Renal cortical epithelial cell (primary cell): ENCODE data around the gene KRTAP1-1. TPM values are rescaled to one million over a fixed set of nuclear protein-coding genes. Genes with fewer than 3 reads are reported as not detected.
"Not testable (repeated sequence)": the region's sequence is repeated elsewhere in the genome, so short reads cannot be mapped to it uniquely, and the experiment has no call there.

ENCODE experiments used
- DNase-seq: peaks from one replicate; pipeline ENCODE4 v3.0.0-alpha.2; 2011; ENCODE audit warnings: low read depth
- total RNA-seq: library from RNA; depleted of rRNA; stranded (reverse); fragments of >200 nt; gene quantifications from 2 replicates; pipeline ENCODE4 v1.2.3, GENCODE V29; 2014

KRTAP1-1 gene, protein sequence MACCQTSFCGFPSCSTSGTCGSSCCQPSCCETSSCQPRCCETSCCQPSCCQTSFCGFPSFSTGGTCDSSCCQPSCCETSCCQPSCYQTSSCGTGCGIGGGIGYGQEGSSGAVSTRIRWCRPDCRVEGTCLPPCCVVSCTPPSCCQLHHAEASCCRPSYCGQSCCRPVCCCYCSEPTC
- total RNA-seq, result 0.25 and 0.35 TPM in 2 replicates

DNA sequence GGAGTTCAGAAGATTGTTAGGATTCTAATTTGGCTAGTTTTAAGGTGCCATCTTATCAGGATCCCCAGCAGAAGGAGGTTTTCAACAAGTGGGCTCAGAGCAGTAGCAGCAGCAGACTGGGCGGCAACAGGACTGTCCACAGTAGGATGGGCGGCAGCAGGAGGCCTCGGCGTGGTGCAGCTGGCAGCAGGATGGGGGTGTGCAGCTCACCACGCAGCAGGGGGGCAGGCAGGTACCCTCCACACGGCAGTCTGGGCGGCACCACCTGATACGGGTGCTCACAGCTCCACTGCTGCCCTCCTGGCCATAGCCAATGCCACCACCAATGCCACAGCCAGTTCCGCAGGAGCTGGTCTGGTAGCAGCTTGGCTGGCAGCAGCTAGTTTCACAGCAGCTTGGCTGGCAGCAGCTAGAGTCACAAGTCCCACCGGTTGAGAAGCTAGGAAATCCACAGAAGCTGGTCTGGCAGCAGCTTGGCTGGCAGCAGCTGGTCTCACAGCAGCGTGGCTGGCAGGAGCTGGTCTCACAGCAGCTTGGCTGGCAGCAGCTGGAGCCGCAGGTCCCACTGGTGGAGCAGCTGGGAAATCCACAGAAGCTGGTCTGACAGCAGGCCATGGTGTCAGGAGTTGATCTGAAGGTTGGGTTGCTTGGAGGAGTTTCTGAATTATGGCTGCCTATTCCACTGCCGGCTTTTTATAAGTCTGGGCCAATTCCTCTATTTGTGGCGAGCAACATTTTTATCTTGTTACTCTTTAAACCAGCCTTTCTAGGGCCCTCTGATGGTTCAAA is at the start of gene KRTAP1-1:
KRTAP1-1 (minus strand) TSS at position 668 of the 789 bp plus-strand sequence; CDS start at position 615, 53 bp downstream.
- not testable (repeated sequence) for DNase-seq

DNA sequence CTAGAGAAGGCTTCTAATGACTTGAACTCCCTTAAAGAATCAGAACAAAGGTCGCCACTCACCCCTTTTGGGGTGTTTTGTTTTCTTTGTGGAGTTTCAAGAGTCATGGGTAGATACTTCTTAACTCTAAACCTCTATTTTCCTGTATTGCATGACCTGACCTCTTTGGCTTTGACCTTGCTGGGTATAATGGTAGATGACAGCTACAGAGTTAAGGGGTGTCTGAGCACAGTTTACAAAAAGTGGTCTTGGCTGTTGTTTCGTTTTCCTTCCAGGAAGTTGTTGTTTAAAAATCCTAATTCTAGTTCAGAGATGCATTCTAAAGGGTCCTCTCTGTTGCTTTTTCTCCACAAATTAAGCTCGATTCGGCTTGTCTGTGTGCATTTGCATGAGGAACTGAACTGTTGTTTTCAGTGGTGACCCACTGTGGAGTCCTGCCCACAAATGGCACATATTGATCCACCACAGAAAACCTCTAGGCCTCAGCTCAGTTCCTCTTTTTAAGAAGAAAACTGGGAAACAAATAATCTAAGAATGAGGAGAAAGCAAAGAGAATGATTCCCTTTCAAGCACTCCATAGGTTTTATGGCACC is 47.6 kb upstream of the KRTAP1-1 start:
- not testable (repeated sequence) for DNase-seq

DNA sequence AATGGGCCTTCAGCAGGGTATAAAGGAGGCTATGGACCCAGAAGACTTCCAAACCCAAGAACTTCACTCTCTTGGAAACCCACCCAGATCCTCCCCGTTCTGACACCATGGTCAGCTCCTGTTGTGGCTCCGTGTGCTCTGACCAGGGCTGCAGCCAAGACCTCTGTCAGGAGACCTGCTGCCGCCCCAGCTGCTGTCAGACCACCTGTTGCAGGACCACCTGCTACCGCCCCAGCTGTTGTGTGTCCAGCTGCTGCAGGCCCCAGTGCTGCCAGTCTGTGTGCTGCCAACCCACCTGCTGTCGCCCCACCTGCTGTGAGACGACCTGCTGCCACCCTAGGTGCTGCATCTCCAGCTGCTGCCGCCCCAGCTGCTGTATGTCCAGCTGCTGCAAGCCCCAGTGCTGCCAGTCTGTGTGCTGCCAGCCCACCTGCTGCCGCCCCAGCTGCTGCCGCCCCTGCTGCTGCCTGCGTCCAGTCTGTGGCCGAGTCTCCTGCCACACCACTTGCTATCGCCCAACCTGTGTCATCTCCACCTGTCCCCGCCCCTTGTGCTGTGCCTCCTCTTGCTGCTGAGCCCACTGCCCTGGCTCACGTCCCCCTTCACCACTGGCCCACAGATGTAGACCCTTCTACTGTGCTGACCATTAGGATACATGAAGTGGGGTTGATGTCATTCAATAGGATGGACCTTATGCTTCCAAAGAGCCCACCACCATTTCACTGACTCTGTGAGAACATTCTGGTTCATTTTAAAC is 43.0 kb upstream of the KRTAP1-1 start, which contains the start of gene KRTAP4-7:
KRTAP4-7 (plus strand) TSS at position 51 of the 757 bp plus-strand sequence; CDS start at position 108, 57 bp downstream.
- DNase-seq, result not testable (repeated sequence)

DNA sequence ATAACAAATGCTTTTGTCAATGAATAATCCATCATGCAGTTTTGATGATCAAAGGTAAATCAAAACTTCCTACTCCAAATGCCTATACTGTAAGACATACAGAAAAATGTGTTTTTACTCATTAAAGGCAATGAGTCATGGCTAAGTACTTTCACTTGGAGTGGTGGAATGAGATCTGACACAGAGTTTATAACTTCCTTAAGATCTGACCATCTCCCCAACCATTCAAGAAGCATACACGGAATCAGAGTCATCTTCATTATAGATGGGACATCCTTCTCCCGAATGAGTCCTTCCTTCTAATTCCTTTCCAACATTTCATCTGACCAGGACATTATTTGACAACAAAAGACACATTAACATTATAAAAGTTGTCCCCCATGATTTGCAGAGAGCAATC is 42.2 kb upstream of the KRTAP1-1 start:
- DNase-seq, result peak; percentile 39

DNA sequence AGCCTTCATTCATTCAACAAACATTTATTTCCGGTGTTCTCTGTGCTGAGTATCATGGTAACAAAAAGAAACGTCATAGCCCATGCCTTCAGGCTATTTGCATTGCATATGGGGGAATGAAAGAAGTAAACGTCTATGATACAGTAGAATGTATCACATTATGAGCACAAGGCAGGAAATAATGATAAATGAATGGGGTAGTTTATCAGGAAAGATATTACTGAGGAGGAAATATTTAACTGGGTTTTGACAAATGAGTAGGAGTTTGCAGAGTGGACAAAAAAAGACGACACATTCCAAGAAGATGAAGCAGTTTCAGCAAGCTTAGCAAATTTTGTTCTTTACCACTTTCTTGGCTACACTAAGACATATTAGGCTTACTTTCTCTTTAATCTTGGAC is 41.4 kb upstream of the KRTAP1-1 start:
- DNase-seq, result no peak

DNA sequence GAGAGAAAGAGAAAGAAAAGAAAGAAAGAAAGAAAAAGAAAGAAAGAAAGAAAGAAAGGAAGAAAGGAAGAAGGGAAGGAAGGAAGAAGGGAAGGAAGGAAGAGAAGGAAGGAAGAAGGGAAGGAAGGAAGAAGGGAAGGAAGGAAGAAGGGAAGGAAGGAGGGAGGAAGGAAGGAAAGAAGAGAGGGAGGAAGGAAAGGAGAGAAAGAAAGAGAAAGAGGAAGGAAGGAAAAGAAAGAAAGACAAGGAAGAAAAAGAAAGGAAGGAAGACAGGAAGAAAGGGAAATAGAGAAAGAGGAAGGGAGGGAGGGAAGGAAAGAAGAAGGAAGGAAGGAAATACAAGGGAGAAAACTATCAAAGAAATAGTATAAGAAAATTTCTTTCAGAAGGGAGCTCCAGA is 35.5 kb upstream of the KRTAP1-1 start:
- no peak for DNase-seq

DNA sequence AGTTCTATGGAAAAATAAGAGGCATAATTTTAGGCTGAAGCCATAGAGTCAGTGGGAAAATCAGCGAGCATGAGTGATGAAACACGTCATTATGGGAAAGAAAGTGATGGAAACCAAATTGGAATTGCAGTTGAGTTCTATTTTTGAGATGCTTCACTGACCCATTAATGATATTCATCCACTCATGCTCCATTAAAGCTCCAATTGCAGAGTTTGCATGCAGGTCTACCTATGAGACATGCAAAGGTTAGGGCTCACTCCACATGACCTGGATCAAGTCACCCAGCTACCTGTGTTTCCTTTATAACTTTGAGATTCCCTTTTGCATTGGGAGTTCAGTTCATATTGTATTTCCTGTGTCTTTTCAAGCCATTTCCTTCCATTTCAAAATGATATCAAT is 32.4 kb upstream of the KRTAP1-1 start:
- DNase-seq, result peak; percentile 53

DNA sequence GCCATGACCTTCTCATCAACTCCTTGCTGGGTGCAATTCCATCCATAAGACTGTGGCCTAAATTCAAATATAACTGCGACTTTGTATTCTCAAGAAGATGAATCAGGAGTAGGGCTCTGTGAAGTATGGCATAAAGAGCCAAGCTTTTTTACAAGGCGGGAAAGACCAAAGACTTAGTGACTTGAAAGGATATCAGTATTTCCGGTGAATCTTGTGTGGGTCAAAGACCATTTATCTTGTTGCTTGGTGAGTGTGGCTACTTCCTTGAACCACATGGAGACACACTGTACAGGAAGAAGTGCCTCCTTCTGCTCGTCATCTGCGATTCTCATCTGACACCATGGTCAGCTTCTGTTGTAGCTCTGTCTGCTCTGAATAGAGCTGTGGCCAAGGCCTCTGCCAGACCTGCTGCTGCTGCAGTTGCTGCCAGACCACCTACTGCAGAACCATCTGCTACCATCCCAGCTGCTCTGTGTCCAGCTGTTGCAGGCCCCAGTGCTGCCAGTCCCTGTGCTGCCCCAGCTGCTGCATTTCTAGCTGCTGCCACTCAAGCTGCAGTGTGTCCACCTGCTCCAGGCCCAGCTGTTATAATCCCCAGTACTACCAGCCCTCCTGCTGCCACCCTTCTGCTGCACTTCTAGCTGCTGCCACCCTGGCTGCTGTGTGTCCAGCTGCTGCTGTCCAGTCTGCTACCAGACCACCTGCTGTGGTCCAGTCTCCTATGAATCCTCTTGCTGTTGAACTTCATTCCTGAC is 30.5 kb upstream of the KRTAP1-1 start:
- DNase-seq, result no peak

DNA sequence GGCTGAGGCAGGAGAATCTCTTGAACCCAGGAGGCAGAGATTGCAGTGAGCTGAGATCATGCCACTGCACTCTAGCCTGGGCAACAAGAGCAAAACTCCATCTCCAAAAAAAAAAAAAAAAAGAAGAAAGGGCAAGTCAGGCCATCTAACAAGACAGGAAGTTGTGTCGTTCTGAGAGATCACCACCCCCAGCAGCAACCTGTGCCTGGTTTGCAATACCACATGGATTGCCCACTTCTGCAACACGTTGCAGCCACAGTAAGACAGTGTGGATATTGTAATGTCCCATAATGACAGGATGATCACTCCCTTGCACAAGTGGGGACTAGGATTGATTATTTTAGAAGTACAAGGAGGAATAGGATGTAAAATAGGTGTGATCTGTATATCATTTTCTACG is 27.8 kb upstream of the KRTAP1-1 start:
- no peak for DNase-seq

DNA sequence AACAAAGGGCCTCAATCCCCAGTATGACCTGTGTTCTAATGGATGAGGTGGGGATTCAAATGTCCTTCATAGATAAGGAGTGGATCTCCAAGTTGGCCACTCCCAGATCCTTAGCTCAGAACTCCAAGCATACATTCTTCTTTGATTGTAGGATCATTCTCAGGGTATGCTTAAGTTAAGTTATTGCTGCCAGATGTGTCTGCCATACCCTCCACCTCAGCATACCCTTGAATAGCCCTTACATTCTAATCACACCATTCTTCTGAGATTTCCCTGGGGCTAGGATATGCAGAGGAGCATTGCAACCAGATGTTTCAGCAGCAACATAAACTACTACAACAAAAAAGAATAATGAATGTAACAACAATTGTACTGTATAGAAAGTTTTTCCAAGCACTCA is 26.0 kb upstream of the KRTAP1-1 start:
- DNase-seq, result no peak

DNA sequence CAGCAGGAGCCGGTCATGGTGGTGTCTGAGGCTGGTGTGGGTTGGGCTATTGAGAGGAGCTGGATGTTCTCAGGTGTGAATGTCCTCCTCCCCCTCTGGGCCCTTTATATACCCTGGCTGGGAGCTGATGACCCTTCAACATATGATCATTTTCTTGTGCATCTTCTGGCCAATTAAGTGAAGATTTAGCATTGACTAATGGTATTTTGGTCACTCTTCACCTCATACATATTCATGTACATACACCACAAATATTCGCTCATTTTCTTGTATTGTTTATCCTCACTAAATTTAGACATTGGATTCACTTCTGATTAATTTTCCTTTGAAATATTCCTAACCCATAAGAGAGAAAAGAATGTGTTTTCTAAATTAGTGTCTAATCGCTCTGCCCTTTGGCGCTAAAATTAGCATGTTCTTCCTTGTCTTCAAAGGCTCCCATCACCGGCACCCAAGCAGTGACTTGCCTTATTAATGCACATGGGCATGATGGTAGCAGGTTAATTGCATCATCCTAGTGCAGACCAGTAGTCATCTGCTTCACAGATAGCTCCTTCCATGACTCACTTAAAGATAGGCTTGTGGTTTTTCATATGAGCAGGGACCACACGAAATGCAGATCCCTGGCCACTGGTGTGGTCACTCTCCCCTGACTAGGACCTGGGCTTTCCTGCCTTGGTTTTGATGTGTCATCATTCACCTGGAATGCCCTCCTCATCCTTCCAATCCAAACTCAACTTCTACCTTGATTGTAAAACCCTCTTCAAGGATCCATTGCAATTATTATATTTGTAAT is 24.8 kb upstream of the KRTAP1-1 start, which contains the start of gene KRTAP2-4:
KRTAP2-4 (minus strand) TSS at position 51 of the 796 bp plus-strand sequence; CDS start at position 17, 34 bp downstream.
- DNase-seq, result peak; percentile 94

DNA sequence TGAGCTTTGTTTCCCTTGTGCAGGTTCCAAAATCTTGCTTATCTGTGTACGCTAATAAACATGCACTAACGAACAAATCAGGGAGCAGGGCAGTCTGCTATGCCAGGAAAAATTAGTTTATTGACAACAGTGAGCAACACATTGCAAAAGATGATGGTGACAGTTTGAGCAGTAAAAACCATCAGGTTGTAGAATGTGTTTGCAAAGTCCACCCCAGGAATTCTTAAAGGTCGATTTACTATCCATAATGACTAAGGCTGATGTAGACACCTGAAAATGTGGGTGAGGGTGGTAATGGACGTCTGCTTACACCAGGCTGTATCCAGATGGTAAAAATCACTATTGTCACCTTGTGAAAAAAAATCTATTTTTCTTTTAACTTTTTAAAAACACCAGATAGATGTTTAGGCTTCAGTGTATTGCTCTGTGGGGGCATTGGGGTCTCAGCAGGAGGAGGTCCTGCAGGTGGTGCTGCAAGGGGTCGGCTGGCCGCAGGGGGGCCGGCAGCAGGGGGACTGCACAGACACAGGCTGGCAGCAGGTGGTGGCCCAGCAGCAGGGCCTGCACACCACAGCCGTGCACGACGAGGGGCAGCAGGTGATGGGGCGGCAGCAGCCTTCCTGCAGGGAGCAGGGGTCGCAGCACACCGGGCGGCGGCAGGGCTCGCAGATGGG is 23.9 kb upstream of the KRTAP1-1 start:
- not testable (repeated sequence) for DNase-seq

DNA sequence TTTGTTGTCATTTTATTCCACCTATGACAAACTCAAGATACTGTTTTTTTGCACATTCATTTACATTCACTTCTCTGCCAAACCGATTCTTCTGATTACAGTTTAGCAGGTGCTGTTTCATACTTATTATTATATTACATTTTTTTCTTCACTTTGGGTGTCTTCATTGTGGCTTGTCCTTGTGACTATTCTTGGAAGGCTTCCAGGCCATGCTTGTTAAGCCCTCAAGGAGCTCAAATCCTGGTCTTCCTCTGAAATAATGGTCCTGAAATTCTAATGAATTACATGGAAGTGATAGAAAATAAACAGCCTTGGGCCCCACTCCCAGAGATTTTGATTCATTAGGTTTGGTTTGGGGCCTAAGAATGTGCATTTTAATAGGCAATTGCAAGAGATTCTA is 23.1 kb upstream of the KRTAP1-1 start:
- DNase-seq, result no peak

DNA sequence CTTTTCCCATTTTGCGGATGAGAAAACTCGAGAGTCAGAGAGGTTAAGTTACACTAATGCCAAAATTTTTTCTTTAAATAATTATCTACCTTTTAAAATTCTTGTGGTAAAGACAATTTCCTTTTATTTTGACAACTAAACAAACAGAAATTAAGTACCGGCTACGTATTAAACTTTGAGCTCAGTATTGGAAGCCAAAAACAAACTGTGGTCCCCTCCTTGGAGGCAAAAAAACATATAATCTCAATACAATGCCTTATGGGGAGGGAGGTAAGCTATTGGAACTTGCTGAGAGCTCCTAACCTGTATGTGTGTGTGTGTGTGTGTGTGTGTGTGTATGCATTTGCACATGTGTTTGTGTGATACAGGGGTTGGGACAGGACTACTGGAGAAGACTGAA is 22.2 kb upstream of the KRTAP1-1 start:
- no peak for DNase-seq

DNA sequence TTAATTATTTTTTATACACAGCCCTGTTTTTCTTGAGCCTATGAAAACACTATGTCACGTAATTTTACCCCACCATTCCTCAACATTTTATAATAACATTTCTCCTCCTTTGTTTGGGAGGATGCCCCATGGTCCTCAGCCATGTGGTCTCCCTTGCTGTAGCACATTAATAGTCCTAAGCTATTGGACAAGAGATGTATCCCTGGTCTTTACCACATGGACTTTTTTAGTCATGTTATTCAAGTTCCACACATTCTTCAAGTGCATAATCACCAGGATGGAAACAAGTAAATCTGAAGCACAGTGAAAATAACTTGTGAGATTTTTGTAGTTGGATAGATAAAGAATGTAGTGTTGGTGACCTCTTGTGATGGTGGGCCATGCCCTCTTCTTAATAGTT is 20.7 kb upstream of the KRTAP1-1 start:
- DNase-seq, result peak; percentile 97

DNA sequence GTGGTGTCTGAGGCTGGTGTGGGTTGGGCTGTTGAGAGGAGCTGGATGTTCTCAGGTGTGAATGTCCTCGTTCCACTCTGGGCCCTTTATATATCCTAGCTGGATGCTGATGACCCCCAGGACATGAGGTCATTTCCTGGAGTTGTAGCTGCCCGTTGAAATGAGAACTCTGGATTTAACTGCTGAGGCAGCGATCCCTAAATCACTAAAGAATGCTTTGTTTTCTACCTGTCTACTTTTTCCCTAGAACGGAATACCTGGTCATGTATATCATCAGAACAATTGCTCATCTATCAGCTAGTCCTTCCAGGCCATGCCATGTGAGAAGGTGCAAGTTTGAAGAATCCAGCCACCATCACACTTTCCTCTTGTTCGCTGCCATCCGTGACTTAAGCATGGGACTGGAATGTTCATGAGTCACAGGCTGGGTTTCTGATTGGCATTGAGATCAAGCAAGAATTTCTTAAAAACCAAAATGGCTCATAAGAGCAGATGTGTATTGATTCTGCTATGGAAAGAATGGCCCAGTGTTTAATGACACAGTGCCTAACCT is 18.9 kb upstream of the KRTAP1-1 start, which contains the start of gene KRTAP2-3:
KRTAP2-3 (minus strand) TSS at position 63 of the 553 bp plus-strand sequence. CDS start 64 bp downstream, outside the sequence.
- DNase-seq, result peak; percentile 99

DNA sequence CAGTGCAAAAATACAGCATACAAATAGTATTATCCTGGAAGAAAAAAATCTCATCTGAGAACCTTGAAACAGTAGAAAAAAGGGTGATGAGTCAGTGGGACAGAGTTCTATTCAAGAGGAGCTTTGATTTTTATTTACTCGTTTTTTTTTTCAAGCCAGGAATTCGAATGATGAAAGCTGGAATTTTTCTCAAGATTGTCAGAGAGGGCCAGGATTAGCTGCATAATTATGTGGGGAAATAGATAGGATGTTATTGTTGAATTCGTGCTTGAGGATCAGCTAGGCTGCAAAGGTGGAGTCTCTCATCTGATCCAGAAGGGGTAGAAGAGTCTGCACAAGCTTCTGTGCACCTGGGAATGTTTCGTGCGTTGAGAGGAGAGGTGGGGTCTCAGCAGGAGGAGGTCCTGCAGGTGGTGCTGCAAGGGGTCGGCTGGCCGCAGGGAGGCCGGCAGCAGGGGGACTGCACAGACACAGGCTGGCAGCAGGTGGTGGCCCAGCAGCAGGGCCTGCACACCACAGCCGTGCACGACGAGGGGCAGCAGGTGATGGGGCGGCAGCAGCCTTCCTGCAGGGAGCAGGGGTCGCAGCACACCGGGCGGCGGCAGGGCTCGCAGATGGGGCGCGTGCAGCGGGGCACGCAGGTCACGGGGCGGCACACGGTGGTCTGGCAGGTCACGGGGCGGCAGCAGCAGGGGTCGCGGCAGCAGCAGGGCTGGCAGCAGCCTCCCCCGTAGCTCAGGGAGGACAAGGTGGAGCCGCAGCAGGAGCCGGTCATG is 18.2 kb upstream of the KRTAP1-1 start:
- DNase-seq, result peak; percentile 88

DNA sequence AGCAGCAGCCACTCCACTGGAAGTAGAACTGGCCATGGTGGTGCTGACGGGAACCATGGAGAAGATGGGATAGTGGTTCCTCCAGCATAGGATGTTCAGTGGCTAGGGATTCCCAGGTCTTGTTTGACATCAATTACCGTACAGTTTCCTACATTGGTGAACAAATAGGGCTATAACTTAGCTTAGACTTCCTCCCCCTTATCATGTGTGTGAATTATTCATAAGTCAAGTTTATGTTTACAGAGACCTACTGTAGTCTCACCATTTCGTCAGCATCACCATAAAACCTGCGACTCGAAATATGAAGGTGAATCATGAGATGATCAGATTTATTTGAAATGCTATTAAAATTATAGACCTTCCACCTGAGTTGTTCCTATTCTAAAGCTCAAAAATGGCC is 17.5 kb upstream of the KRTAP1-1 start:
- DNase-seq, result no peak

DNA sequence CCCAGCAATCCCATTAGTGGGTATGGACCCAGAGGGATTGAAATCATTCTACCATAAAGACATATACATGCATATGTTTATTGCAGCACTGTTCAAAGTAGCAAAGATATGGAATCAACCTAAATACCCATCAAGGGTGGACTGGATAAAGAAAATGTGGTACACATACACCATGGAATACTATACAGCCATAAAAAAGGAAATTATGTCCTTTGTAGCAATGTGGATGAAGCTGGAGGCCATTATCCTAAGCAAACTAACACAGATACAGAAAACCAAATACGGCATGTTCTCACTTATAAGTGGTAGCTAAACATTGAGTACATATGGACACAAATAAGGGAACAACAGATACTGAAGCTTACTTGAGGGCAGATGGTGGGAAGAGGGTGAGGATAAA is 16.3 kb upstream of the KRTAP1-1 start:
- no peak for DNase-seq
